Caco-2 (cell line): ENCODE results near the gene GSG1L. TPM values are rescaled to one million over a fixed set of nuclear protein-coding genes. Genes with fewer than 3 reads are reported as not detected.

ENCODE experiments used
- BruUV-seq: library from RNA; stranded (reverse); fragments of 400-500 nt; replicated peaks from 2 replicates; lab custom pipeline; 2021; lab: Mats Ljungman, UMichigan
- CTCF ChIA-PET: fragments of 300-600 bp; sonication (Branson Sonifier 250); formaldehyde crosslinking; loops from one replicate; lab custom pipeline; 2022; ENCODE audit warnings: antibody characterized with exemption; lab: Charles Lee
- POLR2A ChIA-PET: fragments of 300-600 bp; sonication (Branson Sonifier 250); formaldehyde crosslinking; loops from one replicate; lab custom pipeline; 2022; ENCODE audit warnings: antibody characterized with exemption; lab: Charles Lee
- DNase-seq, 2 experiments: peaks; one replicate each; pipeline versions ENCODE4 v3.0.0 to v3.0.0-alpha.2; 2020 to 2022
- H3K27me3 ChIP-seq: replicated peaks from 2 replicates; pipeline ENCODE4 v1.6.0; 2011; ENCODE audit warnings: low read length; ENCODE audit not compliant: control insufficient read depth, insufficient read depth
- H3K36me3 ChIP-seq: 2 replicates; pipeline ENCODE4 v1.5.1; 2011; ENCODE audit warnings: low read length; ENCODE audit not compliant: control insufficient read depth, insufficient read depth
- H3K4me1 ChIP-seq: fragments of 250-450 bp; sonication (Bioruptor Pico); 2 replicates; pipeline ENCODE4 v1.5.1; 2020; ENCODE audit warnings: mild to moderate bottlenecking
- H3K4me3 ChIP-seq: 2 replicates; pipeline ENCODE4 v1.5.1; 2011; ENCODE audit warnings: low read depth, mild to moderate bottlenecking, control low read depth, low read length
- H3K9me3 ChIP-seq: fragments of 250-450 bp; sonication (Bioruptor Pico); 2 replicates; pipeline ENCODE4 v1.5.1; 2020; ENCODE audit warnings: mild to moderate bottlenecking, moderate library complexity
- H3K27ac Mint-ChIP-seq: one replicate; pipeline ENCODE4 v1.8.0; 2022; ENCODE audit warnings: mixed read lengths; ENCODE audit not compliant: unreplicated experiment
- H3K27me3 Mint-ChIP-seq: one replicate; pipeline ENCODE4 v1.8.0; 2022; ENCODE audit warnings: mixed read lengths; ENCODE audit not compliant: insufficient read depth, unreplicated experiment
- H3K36me3 Mint-ChIP-seq: one replicate; pipeline ENCODE4 v1.8.0; 2022; ENCODE audit warnings: mild to moderate bottlenecking, mixed read lengths; ENCODE audit not compliant: insufficient read depth, unreplicated experiment
- H3K4me1 Mint-ChIP-seq: one replicate; pipeline ENCODE4 v1.8.0; 2022; ENCODE audit warnings: low read depth, mixed read lengths; ENCODE audit not compliant: unreplicated experiment
- H3K4me3 Mint-ChIP-seq: one replicate; pipeline ENCODE4 v1.8.0; 2022; ENCODE audit warnings: mild to moderate bottlenecking, moderate library complexity, mixed read lengths; ENCODE audit not compliant: unreplicated experiment
- H3K9me3 Mint-ChIP-seq: one replicate; pipeline ENCODE4 v1.8.0; 2022; ENCODE audit warnings: mixed read lengths; ENCODE audit not compliant: unreplicated experiment
- CTCF ChIP-seq, 2 experiments: fragments of 200-600 bp in 1 of 2; IDR thresholded peaks; 1 replicate in 1 of 2; 2 replicates in 1 of 2; pipeline versions ENCODE4 v1.5.1 to v1.8.0; 2011 to 2022; ENCODE audit warnings: antibody characterized with exemption in 1 of 2, control low read depth in 1 of 2, inconsistent platforms in 1 of 2, low read depth in 1 of 2, low read length in 1 of 2, mild to moderate bottlenecking in 1 of 2, moderate library complexity in 1 of 2; ENCODE audit not compliant: insufficient read depth in 1 of 2, severe bottlenecking in 1 of 2, unreplicated experiment in 1 of 2
- intact Hi-C: fragments of 100-400 bp; cut with micrococcal nuclease; formaldehyde crosslinking; loops from one replicate; pipeline ENCODE4 v1.10.0; 2022; ENCODE audit not compliant: unreplicated experiment
- total RNA-seq: library from RNA; stranded (reverse); gene quantifications from 2 replicates; pipeline ENCODE4 v1.2.3, GENCODE V29; 2022

The GSG1L gene
- total RNA-seq, 1 experiment from 2014 or later: not detected

GRCh38 chr16:28003021-28003865 is 60.3 kb downstream of the GSG1L start:
- no peak overlapping the region for H3K27ac Mint-ChIP-seq
- POLR2A ChIA-PET: no interaction called here
- intact Hi-C loops: no loop called here
- H3K4me3 ChIP-seq: no peak overlapping the region
- H3K9me3 ChIP-seq: no peaks in the 10 kb centered on the region
- H3K27me3 Mint-ChIP-seq: peaks cover 6% of the 10 kb centered on the region
- no peaks in the 10 kb centered on the region for H3K27me3 ChIP-seq
- TF ChIP-seq CTCF (IDR thresholded peaks at IDR 0.05; ENCODE audit: insufficient read depth in 1 of 2, low read depth in 1 of 2, low read length in 1 of 2, severe bottlenecking in 1 of 2, unreplicated experiment in 1 of 2): no peak
- no peaks in the 10 kb centered on the region for H3K4me1 Mint-ChIP-seq
- no TSS peak for BruUV-seq
- CTCF ChIA-PET: no interaction called here
- H3K4me3 Mint-ChIP-seq: no peak overlapping the region
- peak in 1 of 2 experiments; percentile 25 for DNase-seq
- H3K36me3 Mint-ChIP-seq: no peaks in the 10 kb centered on the region
- no peaks in the 10 kb centered on the region for H3K36me3 ChIP-seq
- no peaks in the 10 kb centered on the region for H3K4me1 ChIP-seq
- no peaks in the 10 kb centered on the region for H3K9me3 Mint-ChIP-seq

- ChIA-PET CTCF (no interaction called here), POLR2A (no interaction called here)
- H3K27ac Mint-ChIP-seq: no peak overlapping the region
- no peak overlapping the region for H3K4me3 Mint-ChIP-seq
- no peaks in the 10 kb centered on the region for H3K4me1 Mint-ChIP-seq
- no peaks in the 10 kb centered on the region for H3K36me3 ChIP-seq
- no peak for TF ChIP-seq CTCF (IDR thresholded peaks at IDR 0.05; ENCODE audit: insufficient read depth in 1 of 2, low read depth in 1 of 2, low read length in 1 of 2, severe bottlenecking in 1 of 2, unreplicated experiment in 1 of 2)
- no peak overlapping the region for H3K4me3 ChIP-seq
- H3K36me3 Mint-ChIP-seq: no peaks in the 10 kb centered on the region
- DNase-seq: peak in 1 of 2 experiments; percentile 3
- intact Hi-C loops: no loop called here
- BruUV-seq: no TSS peak
- no peaks in the 10 kb centered on the region for H3K27me3 ChIP-seq
- H3K9me3 ChIP-seq: no peaks in the 10 kb centered on the region
- H3K27me3 Mint-ChIP-seq: peaks cover 6% of the 10 kb centered on the region
- no peaks in the 10 kb centered on the region for H3K4me1 ChIP-seq
- no peaks in the 10 kb centered on the region for H3K9me3 Mint-ChIP-seq
Measured at GRCh38 chr16:28001642-28002041, 61.9 kb downstream of the GSG1L start.

GRCh38 chr16:28001184-28001583 is 62.3 kb downstream of the GSG1L start:
- H3K4me3 ChIP-seq: no peak overlapping the region
- H3K36me3 Mint-ChIP-seq: no peaks in the 10 kb centered on the region
- no peak overlapping the region for H3K27ac Mint-ChIP-seq
- peak in 1 of 2 experiments; percentile 0 for DNase-seq
- H3K4me1 ChIP-seq: no peaks in the 10 kb centered on the region
- H3K4me1 Mint-ChIP-seq: no peaks in the 10 kb centered on the region
- H3K27me3 Mint-ChIP-seq: peaks cover 6% of the 10 kb centered on the region
- ChIA-PET CTCF (no interaction called here), POLR2A (no interaction called here)
- H3K27me3 ChIP-seq: no peaks in the 10 kb centered on the region
- no peaks in the 10 kb centered on the region for H3K9me3 Mint-ChIP-seq
- H3K4me3 Mint-ChIP-seq: no peak overlapping the region
- intact Hi-C loops: no loop called here
- no peak for TF ChIP-seq CTCF (IDR thresholded peaks at IDR 0.05; ENCODE audit: insufficient read depth in 1 of 2, low read depth in 1 of 2, low read length in 1 of 2, severe bottlenecking in 1 of 2, unreplicated experiment in 1 of 2)
- H3K9me3 ChIP-seq: no peaks in the 10 kb centered on the region
- no peaks in the 10 kb centered on the region for H3K36me3 ChIP-seq
- BruUV-seq: no TSS peak
